Mammary epithelial cell (primary cell): ENCODE data around the gene TMEM132C.

Experiments
- CTCF ChIP-seq, 2 donors: IDR thresholded peaks in 1 of 2; conservative IDR thresholded peaks in 1 of 2; 2 replicates each; pipeline ENCODE4 v1.5.1; 2011 to 2012; ENCODE audit warnings: inconsistent platforms in 2 of 2, low read length in 2 of 2, mild to moderate bottlenecking in 2 of 2, control low read depth in 1 of 2, low read depth in 1 of 2; ENCODE audit not compliant: insufficient read depth in 1 of 2; ENCODE audit errors: extremely low read depth in 1 of 2
- EZH2 ChIP-seq: IDR thresholded peaks from 2 replicates; pipeline ENCODE4 v1.6.1; 2012; ENCODE audit warnings: low read length, inconsistent platforms, borderline replicate concordance

DNA sequence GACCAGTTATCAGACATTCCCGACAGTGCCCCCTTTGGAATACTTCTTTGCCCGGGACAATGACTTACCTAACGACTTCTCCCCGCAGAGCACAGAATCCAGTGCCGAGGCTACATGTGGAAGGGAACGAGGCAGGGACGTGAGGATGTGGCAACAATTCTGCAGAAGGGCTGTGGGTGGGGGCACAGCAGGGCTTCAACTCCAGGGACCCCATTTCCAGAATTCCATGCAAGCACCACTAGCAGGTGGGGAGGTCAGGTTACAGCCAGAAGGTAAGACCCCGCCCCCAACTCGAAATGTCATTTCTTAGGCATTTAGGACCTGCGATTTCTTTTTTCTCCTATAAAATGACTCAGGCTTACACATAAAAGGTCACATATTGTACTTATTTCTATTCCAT lies 207.9 kb downstream of the TMEM132C start:
- TF ChIP-seq CTCF (conservative IDR thresholded peaks at IDR 0.05 in 1 of 2, IDR thresholded peaks at IDR 0.05 in 1 of 2; ENCODE audit: extremely low read depth in 1 of 2, insufficient read depth in 1 of 2, low read depth in 1 of 2, low read length in 2 of 2) (no peak), EZH2 (no peak)
